B cell (primary cell): ENCODE measurements around the gene NFKBIA. TPM values are rescaled to one million over a fixed set of nuclear protein-coding genes. Genes with fewer than 3 reads are reported as not detected.

Source experiments
- ATAC-seq: fragments of 200-7000 bp; cut with Tn5 transposase; one replicate; pipeline ENCODE4 v1.10.0; 2021; ENCODE audit warnings: low read depth, mild to moderate bottlenecking, moderate number of reproducible peaks, moderate library complexity
- CTCF ChIA-PET: fragments of 350-600 bp; sonication (Branson Sonifier 250); formaldehyde crosslinking; loops from one replicate; lab custom pipeline; 2021; ENCODE audit warnings: antibody characterized with exemption, inconsistent platforms; lab: Charles Lee
- POLR2A ChIA-PET: fragments of 350-600 bp; sonication (Branson Sonifier 250); formaldehyde crosslinking; loops from one replicate; lab custom pipeline; 2021; ENCODE audit warnings: antibody characterized with exemption; lab: Charles Lee
- DNase-seq: peaks from one replicate; pipeline ENCODE4 v3.0.0; 2013
- H2AFZ ChIP-seq: 2 replicates; pipeline ENCODE4 v1.6.1; 2012; ENCODE audit warnings: mild to moderate bottlenecking, low read depth, low read length; ENCODE audit not compliant: insufficient read depth, poor library complexity, severe bottlenecking
- H3K27ac ChIP-seq, 2 donors: 1 replicate in 1 of 2; 2 replicates in 1 of 2; pipeline ENCODE4 v1.5.1; 2012 to 2013; ENCODE audit warnings: low read length in 2 of 2, mild to moderate bottlenecking in 2 of 2, moderate library complexity in 1 of 2
- H3K27me3 ChIP-seq, 4 experiments: fragments of 200-600 bp in 1 of 4; sonication (generic) in 1 of 4; replicated peaks in 1 of 4; 1 replicate in 2 of 4; 2 replicates in 2 of 4; pipeline versions ENCODE4 v1.6.1 to v1.7.0; 2013 to 2016; ENCODE audit warnings: low read length in 3 of 4, mild to moderate bottlenecking in 2 of 4, mixed read lengths in 1 of 4, moderate library complexity in 1 of 4; ENCODE audit not compliant: insufficient read depth in 4 of 4, control insufficient read depth in 3 of 4; ENCODE audit errors: control extremely low read depth in 1 of 4
- H3K36me3 ChIP-seq, 2 experiments: replicated peaks in 1 of 2; 1 replicate in 1 of 2; 2 replicates in 1 of 2; pipeline versions ENCODE4 v1.6.1 to v1.7.1; 2013; ENCODE audit warnings: low read length in 1 of 2; ENCODE audit not compliant: insufficient read depth in 2 of 2, control insufficient read depth in 1 of 2; ENCODE audit errors: control extremely low read depth in 1 of 2, extremely low read depth in 1 of 2
- H3K4me1 ChIP-seq, 2 donors: fragments of 200-600 bp in 1 of 2; sonication (generic) in 1 of 2; 1 replicate in 1 of 2; 2 replicates in 1 of 2; pipeline versions ENCODE4 v1.5.1 to v1.6.1; 2013 to 2017; ENCODE audit warnings: low read length in 2 of 2; ENCODE audit not compliant: control insufficient read depth in 2 of 2, insufficient read depth in 2 of 2
- H3K4me2 ChIP-seq: replicated peaks from 2 replicates; pipeline ENCODE3; 2012; ENCODE audit warnings: mild to moderate bottlenecking, low read depth, low read length; ENCODE audit not compliant: poor library complexity, severe bottlenecking
- H3K4me3 ChIP-seq, 5 experiments: fragments of 200-600 bp in 1 of 5; sonication (generic) in 1 of 5; 1 replicate in 3 of 5; 2 replicates in 2 of 5; pipeline versions ENCODE4 v1.5.1 to v1.7.0; 2011 to 2016; ENCODE audit warnings: low read length in 4 of 5, mild to moderate bottlenecking in 4 of 5, low read depth in 2 of 5, control low read depth in 1 of 5, moderate library complexity in 1 of 5; ENCODE audit not compliant: insufficient read depth in 1 of 5; ENCODE audit errors: control extremely low read depth in 1 of 5, extremely low read depth in 1 of 5
- H3K79me2 ChIP-seq: fragments of 200-600 bp; sonication (generic); one replicate; pipeline ENCODE4 v1.6.0; 2016; ENCODE audit warnings: low read length; ENCODE audit not compliant: control insufficient read depth, insufficient read depth
- H3K9ac ChIP-seq: fragments of 200-600 bp; sonication (generic); 2 replicates; pipeline ENCODE4 v1.6.1; 2017; ENCODE audit warnings: mild to moderate bottlenecking, low read length, moderate library complexity
- H3K9me3 ChIP-seq, 3 donors: one replicate each; pipeline versions ENCODE4 v1.6.1 to v1.7.1; 2013; ENCODE audit warnings: low read length in 2 of 3; ENCODE audit not compliant: control insufficient read depth in 2 of 3, insufficient read depth in 1 of 3; ENCODE audit errors: control extremely low read depth in 1 of 3
- H4K20me1 ChIP-seq: 2 replicates; pipeline ENCODE4 v1.6.0; 2012; ENCODE audit warnings: mild to moderate bottlenecking, low read length; ENCODE audit not compliant: insufficient read depth, control insufficient read depth, poor library complexity, severe bottlenecking
- H3K27ac Mint-ChIP-seq: one replicate; pipeline ENCODE4 v1.8.0; 2021; ENCODE audit warnings: mixed read lengths
- H3K27me3 Mint-ChIP-seq: one replicate; pipeline ENCODE4 v1.8.0; 2021; ENCODE audit warnings: mixed read lengths
- H3K4me1 Mint-ChIP-seq: one replicate; pipeline ENCODE4 v1.8.0; 2021; ENCODE audit warnings: mixed read lengths
- H3K4me3 Mint-ChIP-seq: one replicate; pipeline ENCODE4 v1.8.0; 2021; ENCODE audit warnings: mixed read lengths
- H3K9me3 Mint-ChIP-seq: one replicate; pipeline ENCODE4 v1.8.0; 2022; ENCODE audit warnings: mixed read lengths; ENCODE audit not compliant: insufficient read depth
- EZH2 ChIP-seq: IDR thresholded peaks from 2 replicates; pipeline ENCODE4 v1.6.1; 2012; ENCODE audit warnings: borderline replicate concordance, low read depth, mild to moderate bottlenecking, moderate library complexity, low read length; ENCODE audit not compliant: insufficient read depth, poor library complexity, severe bottlenecking
- WGBS: methylation state at CpG from one replicate; pipeline ENCODE4 v1.1.5; 2013; ENCODE audit warnings: missing lambda C conversion rate; ENCODE audit not compliant: insufficient coverage; 5-methylcytosine and 5-hydroxymethylcytosine counted together
- intact Hi-C: fragments of 100-400 bp; cut with micrococcal nuclease; formaldehyde crosslinking; loops from one replicate; pipeline ENCODE4 v1.10.0; 2022
- polyA plus RNA-seq: library from polyadenylated mRNA; depleted of rRNA; stranded (reverse); fragments of >200 nt; gene quantifications from 2 replicates; pipeline ENCODE4 v1.2.3, GENCODE V29; 2012
- total RNA-seq, 2 donors: library from RNA; stranded (reverse); fragments of 120-200 nt in 1 of 2; gene quantifications; 1 replicate in 1 of 2; 2 replicates in 1 of 2; pipeline versions ENCODE4 v1.2.3 to v1.2.4, GENCODE V29; 2013 to 2022
- TF ChIP-seq, protein P1 (sequence below): fragments of 200-600 bp; IDR thresholded peaks from one replicate; pipeline ENCODE4 v1.8.0; 2022; ENCODE audit warnings: antibody characterized with exemption, mild to moderate bottlenecking

The NFKBIA gene
- total and polyA plus RNA-seq, 2 donors (not counting 1 experiment from before 2014, with no cell fraction given) = 308 to 3,195 TPM

- H3K27me3 ChIP-seq = no peaks in the 10 kb centered on the region
- no peak overlapping the region for H2AFZ ChIP-seq
- no peak overlapping the region for H3K4me2 ChIP-seq
- H3K36me3 ChIP-seq = no peaks in the 10 kb centered on the region
- H3K9ac ChIP-seq = no peak overlapping the region
- TF ChIP-seq EZH2 = no peak
- TF ChIP-seq, protein P1, sequence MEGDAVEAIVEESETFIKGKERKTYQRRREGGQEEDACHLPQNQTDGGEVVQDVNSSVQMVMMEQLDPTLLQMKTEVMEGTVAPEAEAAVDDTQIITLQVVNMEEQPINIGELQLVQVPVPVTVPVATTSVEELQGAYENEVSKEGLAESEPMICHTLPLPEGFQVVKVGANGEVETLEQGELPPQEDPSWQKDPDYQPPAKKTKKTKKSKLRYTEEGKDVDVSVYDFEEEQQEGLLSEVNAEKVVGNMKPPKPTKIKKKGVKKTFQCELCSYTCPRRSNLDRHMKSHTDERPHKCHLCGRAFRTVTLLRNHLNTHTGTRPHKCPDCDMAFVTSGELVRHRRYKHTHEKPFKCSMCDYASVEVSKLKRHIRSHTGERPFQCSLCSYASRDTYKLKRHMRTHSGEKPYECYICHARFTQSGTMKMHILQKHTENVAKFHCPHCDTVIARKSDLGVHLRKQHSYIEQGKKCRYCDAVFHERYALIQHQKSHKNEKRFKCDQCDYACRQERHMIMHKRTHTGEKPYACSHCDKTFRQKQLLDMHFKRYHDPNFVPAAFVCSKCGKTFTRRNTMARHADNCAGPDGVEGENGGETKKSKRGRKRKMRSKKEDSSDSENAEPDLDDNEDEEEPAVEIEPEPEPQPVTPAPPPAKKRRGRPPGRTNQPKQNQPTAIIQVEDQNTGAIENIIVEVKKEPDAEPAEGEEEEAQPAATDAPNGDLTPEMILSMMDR = no peak
- Mint-ChIP-seq H3K27me3 (no peaks in the 10 kb centered on the region), H3K27ac (no peak overlapping the region), H3K4me3 (no peak overlapping the region), H3K9me3 (no peaks in the 10 kb centered on the region), H3K4me1 (no peaks in the 10 kb centered on the region)
- POLR2A ChIA-PET = no interaction called here
- H3K27ac ChIP-seq = no peak overlapping the region
- intact Hi-C loops = no loop called here
- H4K20me1 ChIP-seq = no peaks in the 10 kb centered on the region
- ATAC-seq (no peak), DNase-seq (no peak)
- CTCF ChIA-PET = no interaction called here
- H3K4me1 ChIP-seq = no peaks in the 10 kb centered on the region
- no peaks in the 10 kb centered on the region for H3K79me2 ChIP-seq
- 91% methylated on average over 11 of the region's 12 CpGs for WGBS
- H3K4me3 ChIP-seq = no peak overlapping the region
- no peaks in the 10 kb centered on the region for H3K9me3 ChIP-seq
Measured at GRCh38 chr14:35386673-35387125, 17.9 kb downstream of the NFKBIA start.

DNA sequence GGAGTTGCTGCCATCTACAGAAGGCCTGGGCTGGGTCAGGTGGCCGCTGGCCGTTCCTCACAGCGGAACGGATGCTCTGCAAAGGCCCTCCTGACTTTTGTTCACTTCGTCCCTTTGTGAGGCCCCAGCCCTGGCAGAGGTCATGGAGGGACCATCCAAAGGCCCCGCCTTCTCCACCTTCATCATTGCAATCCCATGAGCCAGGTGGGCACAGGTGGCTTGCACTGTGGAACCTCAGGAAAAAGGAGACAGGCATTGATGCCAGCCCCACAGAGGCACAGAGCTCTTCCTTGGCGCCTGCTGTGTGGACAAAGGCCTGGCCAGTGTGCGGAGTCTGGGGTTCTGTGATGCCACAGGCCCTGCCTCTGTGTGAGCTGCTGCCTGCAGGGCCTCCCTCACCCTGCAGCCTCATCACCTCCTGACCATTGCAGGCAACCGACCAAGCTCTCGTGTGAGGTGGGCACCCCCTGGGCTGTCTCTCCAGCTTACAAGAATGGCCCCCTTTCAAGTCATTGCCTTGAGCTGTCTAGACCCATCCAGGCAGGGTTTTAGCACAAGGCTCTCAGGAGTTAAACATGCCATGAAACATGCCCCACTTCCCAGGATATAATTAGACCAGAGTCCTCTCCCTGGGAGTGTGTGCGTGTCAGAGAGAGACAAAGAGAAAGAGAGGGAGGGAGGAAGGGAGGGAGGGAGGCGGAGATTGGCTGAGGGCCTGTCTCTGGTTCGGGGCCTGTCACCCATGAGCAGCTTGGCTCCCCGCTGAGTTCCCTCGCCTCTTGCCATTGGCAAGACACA is 19.3 kb downstream of the NFKBIA start:
- Mint-ChIP-seq H3K4me1 (no peaks in the 10 kb centered on the region), H3K9me3 (no peaks in the 10 kb centered on the region), H3K27ac (no peak overlapping the region), H3K27me3 (no peaks in the 10 kb centered on the region), H3K4me3 (no peak overlapping the region)
- Histone ChIP-seq H3K79me2 (no peaks in the 10 kb centered on the region), H3K4me3 (no peak overlapping the region), H3K36me3 (no peaks in the 10 kb centered on the region), H3K27ac (no peak overlapping the region), H3K4me1 (no peaks in the 10 kb centered on the region), H4K20me1 (no peaks in the 10 kb centered on the region), H3K4me2 (no peak overlapping the region), H3K9ac (no peak overlapping the region), H3K9me3 (no peaks in the 10 kb centered on the region), H2AFZ (peak overlapping the region; percentile 28), H3K27me3 (no peaks in the 10 kb centered on the region)
- WGBS = 82% methylated on average over 15 of the region's 15 CpGs
- intact Hi-C loops = no loop called here
- no peak for TF ChIP-seq EZH2
- TF ChIP-seq, protein P1 = no peak
- ATAC-seq = no peak
- DNase-seq = no peak
- CTCF ChIA-PET = interaction anchor here (0.9 kb wide), 1 partner anchor 11 kb away, joined by 3 read pairs; no protein-coding TSS in a partner anchor
- POLR2A ChIA-PET = no interaction called here
